Astrocyte (in vitro differentiated cells and primary cell): ENCODE data around the gene COA8. TPM values are rescaled to one million over a fixed set of nuclear protein-coding genes. Genes with fewer than 3 reads are reported as not detected.

Experiments used
- DNase-seq: peaks from one replicate; pipeline ENCODE4 v3.0.0-alpha.2; 2010; ENCODE audit warnings: low read depth
- FAIRE-seq: peaks from 2 replicates; lab custom pipeline; 2011; peaks lifted over from hg19 to GRCh38; lab: Jason Lieb, UNC
- H2AFZ ChIP-seq: 2 replicates; pipeline ENCODE4 v1.6.0; 2012; ENCODE audit warnings: low read depth, low read length, inconsistent platforms
- H3K27ac ChIP-seq: 2 replicates; pipeline ENCODE4 v1.5.1; 2011; ENCODE audit warnings: low read depth, low read length, inconsistent platforms
- H3K27me3 ChIP-seq: 2 replicates; pipeline ENCODE4 v1.6.0; 2011; ENCODE audit warnings: low read length, inconsistent platforms; ENCODE audit not compliant: insufficient read depth
- H3K36me3 ChIP-seq: 2 replicates; pipeline ENCODE4 v1.5.1; 2011; ENCODE audit warnings: low read length, inconsistent platforms; ENCODE audit not compliant: insufficient read depth
- H3K4me1 ChIP-seq: 2 replicates; pipeline ENCODE4 v1.5.1; 2011; ENCODE audit warnings: low read length, inconsistent platforms; ENCODE audit not compliant: insufficient read depth
- H3K4me2 ChIP-seq: 2 replicates; pipeline ENCODE4 v1.6.0; 2012; ENCODE audit warnings: low read length, inconsistent platforms
- H3K4me3 ChIP-seq: 2 replicates; pipeline ENCODE4 v1.5.1; 2011; ENCODE audit warnings: low read depth, mild to moderate bottlenecking, low read length, inconsistent platforms; ENCODE audit not compliant: insufficient read depth
- H3K79me2 ChIP-seq: 2 replicates; pipeline ENCODE4 v1.6.0; 2012; ENCODE audit warnings: mild to moderate bottlenecking, low read length, inconsistent platforms; ENCODE audit not compliant: insufficient read depth
- H3K9ac ChIP-seq: 2 replicates; pipeline ENCODE4 v1.6.0; 2012; ENCODE audit warnings: mild to moderate bottlenecking, low read length, inconsistent platforms
- H3K9me3 ChIP-seq: 2 replicates; pipeline ENCODE4 v1.5.1; 2012; ENCODE audit warnings: low read depth, mild to moderate bottlenecking, low read length, inconsistent platforms; ENCODE audit not compliant: insufficient read depth
- H4K20me1 ChIP-seq: 2 replicates; pipeline ENCODE4 v1.6.0; 2012; ENCODE audit warnings: low read length, inconsistent platforms; ENCODE audit not compliant: insufficient read depth
- H3K27ac Mint-ChIP-seq: one replicate; pipeline ENCODE4 v1.8.0; 2021; ENCODE audit warnings: mild to moderate bottlenecking, mixed read lengths; ENCODE audit not compliant: unreplicated experiment
- H3K27me3 Mint-ChIP-seq: one replicate; pipeline ENCODE4 v1.8.0; 2021; ENCODE audit warnings: low read depth, mixed read lengths; ENCODE audit not compliant: unreplicated experiment
- H3K36me3 Mint-ChIP-seq: one replicate; pipeline ENCODE4 v1.8.0; 2021; ENCODE audit warnings: low read depth, mixed read lengths; ENCODE audit not compliant: unreplicated experiment
- H3K4me1 Mint-ChIP-seq: one replicate; pipeline ENCODE4 v1.8.0; 2021; ENCODE audit warnings: low read depth, mixed read lengths; ENCODE audit not compliant: unreplicated experiment
- H3K4me3 Mint-ChIP-seq: one replicate; pipeline ENCODE4 v1.8.0; 2021; ENCODE audit warnings: mild to moderate bottlenecking, moderate library complexity, mixed read lengths; ENCODE audit not compliant: unreplicated experiment
- H3K9me3 Mint-ChIP-seq: one replicate; pipeline ENCODE4 v1.8.0; 2021; ENCODE audit warnings: mild to moderate bottlenecking, mixed read lengths; ENCODE audit not compliant: unreplicated experiment
- EZH2 ChIP-seq: IDR thresholded peaks from 2 replicates; pipeline ENCODE4 v1.6.1; 2012; ENCODE audit warnings: mild to moderate bottlenecking, low read length, inconsistent platforms; ENCODE audit not compliant: insufficient read depth
- total RNA-seq: library from RNA; stranded (reverse); gene quantifications from 2 replicates; pipeline ENCODE4 v1.2.1, GENCODE V29; 2021
- TF ChIP-seq, protein P1 (sequence below): IDR thresholded peaks from 2 replicates; pipeline ENCODE4 v1.5.1; 2011; ENCODE audit warnings: low read depth, mild to moderate bottlenecking, inconsistent platforms, low read length, moderate library complexity; ENCODE audit not compliant: insufficient read depth

The COA8 gene
- total RNA-seq, 1 donor from 2014 or later = 56.2 TPM

DNA sequence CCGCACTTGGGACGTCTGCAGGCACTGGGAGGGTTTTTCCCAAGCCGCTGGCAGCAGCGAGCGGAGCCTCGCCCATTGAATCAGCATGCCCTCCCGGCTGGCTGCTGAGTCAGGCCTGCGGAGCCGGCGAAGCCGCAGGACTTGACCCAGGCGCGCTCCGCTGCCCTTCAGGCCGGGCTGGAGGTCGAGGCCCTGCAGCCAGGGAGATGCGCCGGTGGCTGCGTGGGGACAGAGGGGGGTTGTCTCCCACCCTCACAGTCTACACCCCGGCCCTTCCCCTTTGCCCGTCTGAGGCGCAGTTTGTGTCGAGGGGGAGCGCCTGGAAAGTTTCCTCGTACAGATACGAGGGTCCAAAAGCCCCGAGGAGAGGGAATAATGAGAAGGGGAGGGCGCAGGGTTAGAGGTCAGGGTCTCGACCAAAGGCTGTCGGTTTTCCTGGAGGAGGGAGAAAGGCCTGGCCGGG, 65.5 kb downstream of the COA8 start:
- Histone ChIP-seq H3K4me3 (peak overlapping the region; percentile 98), H3K4me1 (peaks cover 23% of the 10 kb centered on the region), H3K36me3 (peaks cover 5% of the 10 kb centered on the region), H2AFZ (peak overlapping the region; percentile 88), H3K27ac (peak overlapping the region; percentile 92), H4K20me1 (peaks cover 35% of the 10 kb centered on the region), H3K79me2 (peaks cover 45% of the 10 kb centered on the region), H3K27me3 (no peaks in the 10 kb centered on the region), H3K4me2 (peak overlapping the region; percentile 97), H3K9me3 (no peaks in the 10 kb centered on the region), H3K9ac (peak overlapping the region; percentile 95)
- peak overlapping the region; percentile 94 for H3K27ac Mint-ChIP-seq
- H3K36me3 Mint-ChIP-seq = peaks cover 4% of the 10 kb centered on the region
- peak overlapping the region; percentile 83 for H3K4me3 Mint-ChIP-seq
- DNase-seq = peak; percentile 65
- no peaks in the 10 kb centered on the region for H3K9me3 Mint-ChIP-seq
- peaks cover 24% of the 10 kb centered on the region for H3K4me1 Mint-ChIP-seq
- TF ChIP-seq, protein P1, sequence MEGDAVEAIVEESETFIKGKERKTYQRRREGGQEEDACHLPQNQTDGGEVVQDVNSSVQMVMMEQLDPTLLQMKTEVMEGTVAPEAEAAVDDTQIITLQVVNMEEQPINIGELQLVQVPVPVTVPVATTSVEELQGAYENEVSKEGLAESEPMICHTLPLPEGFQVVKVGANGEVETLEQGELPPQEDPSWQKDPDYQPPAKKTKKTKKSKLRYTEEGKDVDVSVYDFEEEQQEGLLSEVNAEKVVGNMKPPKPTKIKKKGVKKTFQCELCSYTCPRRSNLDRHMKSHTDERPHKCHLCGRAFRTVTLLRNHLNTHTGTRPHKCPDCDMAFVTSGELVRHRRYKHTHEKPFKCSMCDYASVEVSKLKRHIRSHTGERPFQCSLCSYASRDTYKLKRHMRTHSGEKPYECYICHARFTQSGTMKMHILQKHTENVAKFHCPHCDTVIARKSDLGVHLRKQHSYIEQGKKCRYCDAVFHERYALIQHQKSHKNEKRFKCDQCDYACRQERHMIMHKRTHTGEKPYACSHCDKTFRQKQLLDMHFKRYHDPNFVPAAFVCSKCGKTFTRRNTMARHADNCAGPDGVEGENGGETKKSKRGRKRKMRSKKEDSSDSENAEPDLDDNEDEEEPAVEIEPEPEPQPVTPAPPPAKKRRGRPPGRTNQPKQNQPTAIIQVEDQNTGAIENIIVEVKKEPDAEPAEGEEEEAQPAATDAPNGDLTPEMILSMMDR = no peak
- TF ChIP-seq EZH2 = no peak
- H3K27me3 Mint-ChIP-seq = no peaks in the 10 kb centered on the region
- no peak for FAIRE-seq

DNA sequence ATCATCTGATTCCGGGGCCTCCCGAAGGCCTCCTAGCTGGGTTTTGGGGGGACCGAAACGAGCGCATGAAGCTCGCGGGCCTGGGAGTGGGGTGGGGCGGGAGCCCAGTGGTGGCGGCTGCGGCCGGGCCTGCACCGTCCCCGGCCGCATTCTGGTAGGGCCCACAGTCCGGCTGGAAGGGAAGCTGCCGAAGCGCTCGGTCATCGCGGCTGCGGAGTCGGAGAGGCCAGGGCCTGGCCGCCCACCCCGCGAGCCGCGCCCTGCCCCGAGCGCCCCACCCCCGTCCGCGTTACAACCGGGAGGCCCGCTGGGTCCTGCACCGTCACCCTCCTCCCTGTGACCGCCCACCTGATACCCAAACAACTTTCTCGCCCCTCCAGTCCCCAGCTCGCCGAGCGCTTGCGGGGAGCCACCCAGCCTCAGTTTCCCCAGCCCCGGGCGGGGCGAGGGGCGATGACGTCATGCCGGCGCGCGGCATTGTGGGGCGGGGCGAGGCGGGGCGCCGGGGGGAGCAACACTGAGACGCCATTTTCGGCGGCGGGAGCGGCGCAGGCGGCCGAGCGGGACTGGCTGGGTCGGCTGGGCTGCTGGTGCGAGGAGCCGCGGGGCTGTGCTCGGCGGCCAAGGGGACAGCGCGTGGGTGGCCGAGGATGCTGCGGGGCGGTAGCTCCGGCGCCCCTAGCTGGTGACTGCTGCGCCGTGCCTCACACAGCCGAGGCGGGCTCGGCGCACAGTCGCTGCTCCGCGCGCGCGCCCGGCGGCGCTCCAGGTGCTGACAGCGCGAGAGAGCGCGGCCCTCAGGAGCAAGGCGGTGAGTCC, 66.1 kb downstream of the COA8 start, which contains the start of gene KLC1:
KLC1 (plus strand) TSS at position 528 of the 819 bp plus-strand sequence. CDS start 25,354 bp downstream, outside the sequence.
- peak within 1 kb of the TSS; percentile 95 for H3K4me3 Mint-ChIP-seq
- Histone ChIP-seq H3K79me2 (peaks cover 51% of the 10 kb centered on the region), H4K20me1 (peaks cover 40% of the 10 kb centered on the region), H3K9me3 (no peaks in the 10 kb centered on the region), H3K9ac (peak within 1 kb of the TSS; percentile 95), H3K36me3 (peaks cover 5% of the 10 kb centered on the region), H2AFZ (peak within 1 kb of the TSS; percentile 88), H3K27me3 (no peaks in the 10 kb centered on the region), H3K4me3 (peak within 1 kb of the TSS; percentile 98), H3K27ac (peak within 1 kb of the TSS; percentile 92), H3K4me1 (peaks cover 23% of the 10 kb centered on the region), H3K4me2 (peak within 1 kb of the TSS; percentile 97)
- no peaks in the 10 kb centered on the region for H3K9me3 Mint-ChIP-seq
- TF ChIP-seq, protein P1 = no peak
- no peak for TF ChIP-seq EZH2
- H3K27me3 Mint-ChIP-seq = no peaks in the 10 kb centered on the region
- peak; percentile 50 for DNase-seq
- H3K4me1 Mint-ChIP-seq = peaks cover 28% of the 10 kb centered on the region
- peak within 1 kb of the TSS; percentile 94 for H3K27ac Mint-ChIP-seq
- peaks cover 8% of the 10 kb centered on the region for H3K36me3 Mint-ChIP-seq
- FAIRE-seq = no peak
